Loucy (cell line): ENCODE data around the gene TRIOBP.

Source experiments
- H2AFZ ChIP-seq: fragments of 200-600 bp; sonication (generic); 2 replicates; pipeline ENCODE4 v1.6.0; 2016; ENCODE audit warnings: antibody characterized with exemption, mild to moderate bottlenecking, low read length, moderate library complexity
- H3F3A ChIP-seq: fragments of 200-600 bp; 2 replicates; pipeline ENCODE4 v1.6.0; 2016; ENCODE audit warnings: antibody characterized with exemption, low read depth, mild to moderate bottlenecking
- H3K27me3 ChIP-seq: fragments of 200-600 bp; sonication (generic); 2 replicates; pipeline ENCODE4 v1.6.1; 2014; ENCODE audit warnings: low read length, mild to moderate bottlenecking; ENCODE audit not compliant: insufficient read depth, poor library complexity, severe bottlenecking
- H3K36me3 ChIP-seq: fragments of 200-600 bp; sonication (generic); 2 replicates; pipeline ENCODE4 v1.6.1; 2016; ENCODE audit warnings: low read length; ENCODE audit not compliant: insufficient read depth
- H3K4me1 ChIP-seq: fragments of 200-600 bp; sonication (generic); 2 replicates; pipeline ENCODE4 v1.5.1; 2014; ENCODE audit warnings: low read length, mild to moderate bottlenecking; ENCODE audit not compliant: insufficient read depth, poor library complexity, severe bottlenecking
- H3K4me2 ChIP-seq: fragments of 200-600 bp; sonication (generic); 2 replicates; pipeline ENCODE4 v1.6.0; 2014; ENCODE audit warnings: antibody characterized with exemption, low read length, low read depth, mild to moderate bottlenecking; ENCODE audit not compliant: poor library complexity, severe bottlenecking
- H3K4me3 ChIP-seq: fragments of 200-600 bp; sonication (generic); 2 replicates; pipeline ENCODE4 v1.5.1; 2014; ENCODE audit warnings: low read length, mild to moderate bottlenecking, mixed read lengths; ENCODE audit not compliant: poor library complexity, severe bottlenecking
- H3K79me2 ChIP-seq: fragments of 200-600 bp; sonication (generic); 2 replicates; pipeline ENCODE4 v1.6.1; 2014; ENCODE audit warnings: low read length; ENCODE audit not compliant: insufficient read depth
- H3K9ac ChIP-seq: fragments of 200-600 bp; sonication (generic); 2 replicates; pipeline ENCODE4 v1.6.0; 2014; ENCODE audit warnings: mild to moderate bottlenecking, low read depth, low read length, moderate library complexity; ENCODE audit not compliant: poor library complexity, severe bottlenecking
- H3K9me2 ChIP-seq: fragments of 200-600 bp; sonication (generic); replicated peaks from 2 replicates; pipeline ENCODE4 v1.6.1; 2016; ENCODE audit warnings: low read depth, low read length, mixed read lengths
- H3K9me3 ChIP-seq: fragments of 200-600 bp; sonication (generic); 2 replicates; pipeline ENCODE4 v1.6.1; 2014; ENCODE audit warnings: mild to moderate bottlenecking, antibody characterized with exemption, low read length, low read depth; ENCODE audit not compliant: insufficient read depth
- H4K20me1 ChIP-seq: fragments of 200-600 bp; sonication (generic); 2 replicates; pipeline ENCODE4 v1.6.0; 2014; ENCODE audit warnings: antibody characterized with exemption, low read length, mild to moderate bottlenecking; ENCODE audit not compliant: insufficient read depth, poor library complexity, severe bottlenecking
- EZH2phosphoT487 ChIP-seq: fragments of 200-600 bp; IDR thresholded peaks from 2 replicates; pipeline ENCODE4 v1.6.1; 2018; ENCODE audit warnings: antibody characterized with exemption, mild to moderate bottlenecking, moderate library complexity, borderline replicate concordance
- TF ChIP-seq, protein P1 (sequence below): fragments of 200-600 bp; sonication (generic); conservative IDR thresholded peaks from 2 replicates; pipeline ENCODE4 v1.5.1; 2014; ENCODE audit warnings: mild to moderate bottlenecking, antibody characterized with exemption, low read length

The TRIOBP gene

GRCh38 chr22:37824674-37825641, 128.1 kb downstream of the TRIOBP start:
- Histone ChIP-seq H3K79me2 (no peaks in the 10 kb centered on the region), H3K9ac (no peak overlapping the region), H3K4me3 (no peak overlapping the region)

More at GRCh38 chr22:37824674-37825641, 128.1 kb downstream of the TRIOBP start:
- H4K20me1 ChIP-seq = no peaks in the 10 kb centered on the region
- no peaks in the 10 kb centered on the region for H3K27me3 ChIP-seq
- H2AFZ ChIP-seq = no peak overlapping the region
- no peaks in the 10 kb centered on the region for H3K9me2 ChIP-seq
- H3F3A ChIP-seq = no peaks in the 10 kb centered on the region
- no peak overlapping the region for H3K4me2 ChIP-seq
- H3K9me3 ChIP-seq = no peaks in the 10 kb centered on the region
- TF ChIP-seq, protein P1, sequence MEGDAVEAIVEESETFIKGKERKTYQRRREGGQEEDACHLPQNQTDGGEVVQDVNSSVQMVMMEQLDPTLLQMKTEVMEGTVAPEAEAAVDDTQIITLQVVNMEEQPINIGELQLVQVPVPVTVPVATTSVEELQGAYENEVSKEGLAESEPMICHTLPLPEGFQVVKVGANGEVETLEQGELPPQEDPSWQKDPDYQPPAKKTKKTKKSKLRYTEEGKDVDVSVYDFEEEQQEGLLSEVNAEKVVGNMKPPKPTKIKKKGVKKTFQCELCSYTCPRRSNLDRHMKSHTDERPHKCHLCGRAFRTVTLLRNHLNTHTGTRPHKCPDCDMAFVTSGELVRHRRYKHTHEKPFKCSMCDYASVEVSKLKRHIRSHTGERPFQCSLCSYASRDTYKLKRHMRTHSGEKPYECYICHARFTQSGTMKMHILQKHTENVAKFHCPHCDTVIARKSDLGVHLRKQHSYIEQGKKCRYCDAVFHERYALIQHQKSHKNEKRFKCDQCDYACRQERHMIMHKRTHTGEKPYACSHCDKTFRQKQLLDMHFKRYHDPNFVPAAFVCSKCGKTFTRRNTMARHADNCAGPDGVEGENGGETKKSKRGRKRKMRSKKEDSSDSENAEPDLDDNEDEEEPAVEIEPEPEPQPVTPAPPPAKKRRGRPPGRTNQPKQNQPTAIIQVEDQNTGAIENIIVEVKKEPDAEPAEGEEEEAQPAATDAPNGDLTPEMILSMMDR = no peak
- no peak for TF ChIP-seq EZH2phosphoT487
- peaks cover 7% of the 10 kb centered on the region; the same call in 1 of the 2 replicates for H3K36me3 ChIP-seq
- no peaks in the 10 kb centered on the region for H3K4me1 ChIP-seq
